Activated naive CD4-positive, alpha-beta T cell treated with anti-CD3 and anti-CD28 coated beads for 36 hours (primary cell): ENCODE results near the gene CADM4. TPM values are rescaled to one million over a fixed set of nuclear protein-coding genes. Genes with fewer than 3 reads are reported as not detected.

ENCODE experiments used
- CTCF ChIA-PET: fragments of 350-600 bp; sonication (Branson Sonifier 250); formaldehyde crosslinking; loops from one replicate; lab custom pipeline; 2021; ENCODE audit warnings: antibody characterized with exemption; lab: Charles Lee
- DNase-seq: peaks from one replicate; pipeline ENCODE4 v3.0.0-alpha.2; 2020
- H3K27ac Mint-ChIP-seq: one replicate; pipeline ENCODE4 v1.8.0; 2021; ENCODE audit warnings: mild to moderate bottlenecking, mixed read lengths
- H3K27me3 Mint-ChIP-seq: one replicate; pipeline ENCODE4 v1.8.0; 2021; ENCODE audit warnings: low read depth, mixed read lengths
- H3K36me3 Mint-ChIP-seq: one replicate; pipeline ENCODE4 v1.8.0; 2021; ENCODE audit warnings: low read depth, mixed read lengths
- H3K4me1 Mint-ChIP-seq: one replicate; pipeline ENCODE4 v1.8.0; 2021; ENCODE audit warnings: low read depth, mixed read lengths
- H3K4me3 Mint-ChIP-seq: one replicate; pipeline ENCODE4 v1.8.0; 2021; ENCODE audit warnings: mild to moderate bottlenecking, moderate library complexity, mixed read lengths
- H3K9me3 Mint-ChIP-seq: one replicate; pipeline ENCODE4 v1.8.0; 2021; ENCODE audit warnings: mixed read lengths
- intact Hi-C: fragments of 100-400 bp; cut with micrococcal nuclease; formaldehyde crosslinking; loops from one replicate; pipeline ENCODE4 v1.15.1; 2023
- total RNA-seq, 2 experiments: library from RNA; stranded (reverse); gene quantifications; one replicate each; pipeline ENCODE4 v1.2.3, GENCODE V29; 2021

CADM4 gene
- total RNA-seq, 2 experiments from 2014 or later = 0.64 to 0.67 TPM

- Mint-ChIP-seq H3K36me3 (no peaks in the 10 kb centered on the region), H3K4me1 (peaks cover 18% of the 10 kb centered on the region), H3K27me3 (peaks cover 17% of the 10 kb centered on the region), H3K4me3 (peak overlapping the region; percentile 21), H3K27ac (no peak overlapping the region), H3K9me3 (no peaks in the 10 kb centered on the region)
- DNase-seq = peak; percentile 54
- CTCF ChIA-PET = interaction anchor here (0.6 to 1.1 kb wide), 3 partner anchors 26 to 1979 kb away, joined by 3 to 7 read pairs (median 3); no protein-coding TSS in a partner anchor
- intact Hi-C loops = loop anchor here (10.0 kb wide), 1 partner anchor 181 kb away; no protein-coding TSS in a partner anchor
Observed at GRCh38 chr19:43625918-43626579, 13.6 kb downstream of the CADM4 start.

GRCh38 chr19:43624933-43625332, 14.7 kb downstream of the CADM4 start:
- H3K36me3 Mint-ChIP-seq = no peaks in the 10 kb centered on the region
- H3K27ac Mint-ChIP-seq = no peak overlapping the region
- peak; percentile 96 for DNase-seq
- peaks cover 27% of the 10 kb centered on the region for H3K4me1 Mint-ChIP-seq
- no peaks in the 10 kb centered on the region for H3K9me3 Mint-ChIP-seq
- CTCF ChIA-PET = interaction anchor here (0.6 kb wide), 1 partner anchor 36 kb away, joined by 3 read pairs; no protein-coding TSS in a partner anchor
- intact Hi-C loops = loop anchor here (10.0 kb wide), 1 partner anchor 180 kb away; no protein-coding TSS in a partner anchor
- no peak overlapping the region for H3K4me3 Mint-ChIP-seq
- peaks cover 17% of the 10 kb centered on the region for H3K27me3 Mint-ChIP-seq

DNA sequence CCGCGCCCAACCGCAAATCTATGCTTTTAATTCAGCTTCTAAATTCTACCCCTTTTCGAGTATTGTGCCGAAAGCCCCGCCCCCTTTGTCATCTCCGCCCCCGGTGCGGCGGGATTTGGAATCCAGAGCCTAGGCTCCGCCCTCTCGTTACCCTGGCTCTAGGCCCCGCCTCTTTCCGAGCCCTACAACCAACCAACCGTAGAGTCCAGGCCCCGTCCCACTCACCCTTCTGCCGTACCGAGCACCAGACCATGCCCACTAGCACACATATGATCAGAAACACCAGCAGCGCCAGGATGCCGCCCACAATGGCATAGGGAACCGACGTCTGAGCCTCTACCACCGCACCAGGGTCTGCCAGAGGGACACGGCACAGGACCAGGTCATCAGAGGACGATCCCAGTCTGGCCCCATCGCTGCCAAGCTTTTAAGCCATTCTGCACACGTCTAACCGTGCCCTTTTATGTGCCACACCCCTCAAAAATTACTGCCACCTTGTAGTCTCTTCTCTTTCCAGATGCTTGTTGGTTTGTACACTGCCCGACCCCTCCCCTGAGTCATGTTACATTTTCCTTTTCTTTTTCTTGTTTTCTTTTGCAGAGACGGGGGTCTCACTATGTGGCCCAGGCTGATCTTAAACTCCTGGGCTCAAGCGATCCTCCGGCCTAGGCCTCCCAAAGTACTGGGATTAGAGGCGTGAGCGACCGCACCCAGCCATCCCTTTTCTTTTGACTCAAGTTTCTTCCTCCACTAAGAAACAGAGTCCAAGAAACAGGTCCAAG, 15.6 kb downstream of the CADM4 start:
- no peak for DNase-seq
- Mint-ChIP-seq H3K27ac (no peak overlapping the region), H3K27me3 (peaks cover 17% of the 10 kb centered on the region), H3K9me3 (no peaks in the 10 kb centered on the region), H3K36me3 (no peaks in the 10 kb centered on the region), H3K4me3 (no peak overlapping the region), H3K4me1 (peaks cover 28% of the 10 kb centered on the region)
- CTCF ChIA-PET = interaction anchor here (1.1 kb wide), 1 partner anchor 121 kb away, joined by 3 read pairs; no protein-coding TSS in a partner anchor
- intact Hi-C loops = loop anchor here (10.0 kb wide), 1 partner anchor 179 kb away; no protein-coding TSS in a partner anchor

GRCh38 chr19:43622956-43623355, 16.7 kb downstream of the CADM4 start:
- no peak for DNase-seq
- CTCF ChIA-PET = interaction anchor here (1.1 kb wide), 1 partner anchor 122 kb away, joined by 3 read pairs; no protein-coding TSS in a partner anchor
- Mint-ChIP-seq H3K4me3 (no peak overlapping the region), H3K27ac (no peak overlapping the region), H3K4me1 (peaks cover 30% of the 10 kb centered on the region), H3K27me3 (peaks cover 16% of the 10 kb centered on the region), H3K36me3 (no peaks in the 10 kb centered on the region), H3K9me3 (no peaks in the 10 kb centered on the region)
- intact Hi-C loops = loop anchor here (10.0 kb wide), 1 partner anchor 178 kb away; no protein-coding TSS in a partner anchor

DNA sequence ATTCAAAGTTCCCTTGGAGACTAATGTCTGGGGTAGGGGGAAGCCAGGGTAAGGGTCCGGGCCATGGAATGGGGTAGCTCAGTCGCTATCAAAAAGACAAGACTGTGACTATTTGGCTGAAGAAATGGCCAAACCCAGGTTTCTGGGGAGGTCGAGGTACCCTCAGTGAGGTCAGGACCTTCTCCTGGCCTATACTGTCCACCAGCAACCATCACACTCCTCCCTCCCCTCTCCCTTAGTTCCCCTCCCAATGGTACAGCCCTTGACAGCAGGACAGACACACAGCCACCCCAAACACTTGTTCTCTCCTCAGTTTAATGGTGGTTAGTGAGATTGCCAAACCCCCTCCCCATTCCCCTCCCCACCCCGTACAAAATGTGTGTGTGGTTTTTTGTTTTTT, 17.6 kb downstream of the CADM4 start:
- H3K27ac Mint-ChIP-seq = no peak overlapping the region
- DNase-seq = no peak
- H3K27me3 Mint-ChIP-seq = peaks cover 9% of the 10 kb centered on the region
- no peaks in the 10 kb centered on the region for H3K9me3 Mint-ChIP-seq
- no peaks in the 10 kb centered on the region for H3K36me3 Mint-ChIP-seq
- H3K4me1 Mint-ChIP-seq = peaks cover 31% of the 10 kb centered on the region
- CTCF ChIA-PET = interaction anchor here (0.6 to 1.0 kb wide), 2 partner anchors 17 to 102 kb away, joined by 3 read pairs; no protein-coding TSS in a partner anchor
- intact Hi-C loops = loop anchor here (10.0 kb wide), 1 partner anchor 177 kb away; no protein-coding TSS in a partner anchor
- H3K4me3 Mint-ChIP-seq = no peak overlapping the region

DNA sequence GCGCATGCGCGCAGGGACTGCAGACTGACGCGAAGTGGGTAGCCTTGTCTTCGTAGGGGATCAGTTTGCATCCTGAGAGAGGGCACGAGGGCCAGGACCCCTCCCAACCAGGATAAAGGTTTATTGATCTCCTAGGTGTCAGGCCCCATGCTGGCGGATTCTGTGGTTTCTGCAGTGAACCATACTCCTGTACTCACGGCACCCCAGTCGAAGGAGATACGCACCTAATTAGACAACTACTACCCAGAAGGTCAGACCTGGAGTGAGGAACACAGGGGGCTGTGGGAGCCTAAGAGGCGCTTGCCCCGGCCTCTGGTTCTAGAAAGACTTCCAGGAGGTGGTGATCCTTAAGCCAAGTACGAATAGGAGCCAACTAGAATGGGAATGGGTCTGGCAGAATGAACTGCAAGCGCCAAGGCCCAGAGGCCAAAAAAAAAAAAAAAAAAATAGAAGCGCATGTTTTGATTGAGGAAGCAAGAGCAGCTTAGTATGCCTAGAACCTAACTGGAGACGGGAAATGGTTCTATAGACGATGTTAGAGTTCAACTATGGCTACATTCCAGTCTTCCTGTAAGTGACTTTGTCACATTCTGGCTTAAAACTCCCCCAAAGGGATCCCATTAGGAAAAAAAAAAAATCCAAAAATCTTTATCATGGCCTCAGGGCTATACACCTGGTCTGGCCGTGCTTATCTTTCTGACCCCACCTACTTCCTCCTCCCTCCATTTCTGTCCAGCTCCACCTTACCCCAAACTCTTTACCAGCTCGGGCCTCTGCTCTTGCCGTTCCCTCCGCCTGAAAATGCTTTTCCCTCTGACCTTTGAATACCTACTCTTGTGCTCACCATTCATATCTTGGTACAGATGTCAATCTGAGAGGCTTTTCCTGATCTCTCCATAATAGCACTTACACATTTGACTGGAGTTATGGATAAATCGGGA, 19.3 kb downstream of the CADM4 start:
- no peaks in the 10 kb centered on the region for H3K9me3 Mint-ChIP-seq
- H3K4me3 Mint-ChIP-seq = peak overlapping the region; percentile 94
- H3K27ac Mint-ChIP-seq = peak overlapping the region; percentile 96
- H3K4me1 Mint-ChIP-seq = peaks cover 26% of the 10 kb centered on the region
- CTCF ChIA-PET = interaction anchor here (0.6 kb wide), 1 partner anchor 186 kb away, joined by 3 read pairs; no protein-coding TSS in a partner anchor
- H3K27me3 Mint-ChIP-seq = no peaks in the 10 kb centered on the region
- no peaks in the 10 kb centered on the region for H3K36me3 Mint-ChIP-seq
- intact Hi-C loops = loop anchor here (10.0 kb wide), 1 partner anchor 176 kb away; no protein-coding TSS in a partner anchor
- no peak for DNase-seq

GRCh38 chr19:43619262-43620060, 20.2 kb downstream of the CADM4 start, which contains the start of gene ZNF428:
ZNF428 (minus strand) TSS chr19:43619629; CDS start chr19:43614304, 5,325 bp downstream.
- intact Hi-C loops = loop anchor here (1.0 to 10.0 kb wide), 5 partner anchors 23 to 175 kb away; partner anchors contain the start of genes IRGQ, PINLYP, SMG9 and XRCC1
- CTCF ChIA-PET = no interaction called here
- peaks cover 19% of the 10 kb centered on the region for H3K4me1 Mint-ChIP-seq

GRCh38 chr19:43618921-43619261, 20.8 kb downstream of the CADM4 start:
- peaks cover 17% of the 10 kb centered on the region for H3K4me1 Mint-ChIP-seq
- CTCF ChIA-PET = interaction anchor here (0.7 kb wide), 1 partner anchor 63 kb away, joined by 3 read pairs; no protein-coding TSS in a partner anchor
- peak overlapping the region; percentile 94 for H3K4me3 Mint-ChIP-seq
- no peaks in the 10 kb centered on the region for H3K27me3 Mint-ChIP-seq
- H3K36me3 Mint-ChIP-seq = no peaks in the 10 kb centered on the region
- H3K27ac Mint-ChIP-seq = peak overlapping the region; percentile 96
- DNase-seq = peak; percentile 75
- intact Hi-C loops = loop anchor here (1.0 kb wide), 4 partner anchors 23 to 135 kb away; partner anchors contain the start of genes IRGQ, PINLYP, SMG9 and XRCC1
- no peaks in the 10 kb centered on the region for H3K9me3 Mint-ChIP-seq

More at GRCh38 chr19:43619262-43620060, 20.2 kb downstream of the CADM4 start, which contains the start of gene ZNF428:
- Mint-ChIP-seq H3K27me3 (no peaks in the 10 kb centered on the region), H3K36me3 (no peaks in the 10 kb centered on the region), H3K27ac (peak within 1 kb of the TSS; percentile 96), H3K9me3 (no peaks in the 10 kb centered on the region), H3K4me3 (peak within 1 kb of the TSS; percentile 94)
- peak; percentile 90 for DNase-seq

- CTCF ChIA-PET = interaction anchor here (0.6 to 0.9 kb wide), 2 partner anchors 13 to 91 kb away, joined by 3 to 4 read pairs; no protein-coding TSS in a partner anchor
- Mint-ChIP-seq H3K27ac (no peak overlapping the region), H3K9me3 (no peaks in the 10 kb centered on the region), H3K36me3 (peaks cover 2% of the 10 kb centered on the region), H3K4me3 (no peak overlapping the region), H3K4me1 (peaks cover 19% of the 10 kb centered on the region), H3K27me3 (no peaks in the 10 kb centered on the region)
- DNase-seq = no peak
- intact Hi-C loops = no loop called here
Observed at GRCh38 chr19:43616954-43617353, 22.7 kb downstream of the CADM4 start.

DNA sequence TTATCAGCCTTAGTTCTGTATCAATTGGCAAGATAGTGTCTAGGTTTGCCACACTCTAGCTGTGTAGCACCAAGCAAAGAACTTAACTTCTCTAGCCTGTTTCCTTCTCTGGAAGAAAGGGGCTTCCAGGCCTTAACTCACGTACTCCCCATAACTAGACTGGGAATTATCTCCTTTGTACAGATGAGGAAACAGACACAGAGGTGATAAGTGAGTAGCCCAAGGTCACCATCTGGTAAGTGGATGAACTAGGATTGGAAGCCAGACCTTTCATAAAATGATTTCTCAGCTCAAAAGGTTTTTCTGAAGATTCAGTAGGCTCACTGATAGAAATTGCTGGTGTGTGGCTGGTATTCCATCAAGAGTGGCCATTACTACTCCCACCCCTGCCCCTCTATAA, 23.3 kb downstream of the CADM4 start:
- Mint-ChIP-seq H3K27me3 (no peaks in the 10 kb centered on the region), H3K27ac (no peak overlapping the region), H3K4me3 (no peak overlapping the region), H3K4me1 (peaks cover 21% of the 10 kb centered on the region), H3K9me3 (no peaks in the 10 kb centered on the region), H3K36me3 (peaks cover 5% of the 10 kb centered on the region)
- CTCF ChIA-PET = interaction anchor here (0.9 kb wide), 1 partner anchor 90 kb away, joined by 3 read pairs; no protein-coding TSS in a partner anchor
- intact Hi-C loops = no loop called here
- no peak for DNase-seq
